Activated gamma-delta T cell treated with anti-CD3 and anti-CD28 coated beads, Interleukin-2, amount 50 U/mL, for 16 hours (primary cell): ENCODE measurements around the gene CIROP.

Source experiments
- DNase-seq: peaks from one replicate; pipeline ENCODE4 v3.0.0-alpha.2; 2020; ENCODE audit warnings: low read depth

Gene CIROP

DNA sequence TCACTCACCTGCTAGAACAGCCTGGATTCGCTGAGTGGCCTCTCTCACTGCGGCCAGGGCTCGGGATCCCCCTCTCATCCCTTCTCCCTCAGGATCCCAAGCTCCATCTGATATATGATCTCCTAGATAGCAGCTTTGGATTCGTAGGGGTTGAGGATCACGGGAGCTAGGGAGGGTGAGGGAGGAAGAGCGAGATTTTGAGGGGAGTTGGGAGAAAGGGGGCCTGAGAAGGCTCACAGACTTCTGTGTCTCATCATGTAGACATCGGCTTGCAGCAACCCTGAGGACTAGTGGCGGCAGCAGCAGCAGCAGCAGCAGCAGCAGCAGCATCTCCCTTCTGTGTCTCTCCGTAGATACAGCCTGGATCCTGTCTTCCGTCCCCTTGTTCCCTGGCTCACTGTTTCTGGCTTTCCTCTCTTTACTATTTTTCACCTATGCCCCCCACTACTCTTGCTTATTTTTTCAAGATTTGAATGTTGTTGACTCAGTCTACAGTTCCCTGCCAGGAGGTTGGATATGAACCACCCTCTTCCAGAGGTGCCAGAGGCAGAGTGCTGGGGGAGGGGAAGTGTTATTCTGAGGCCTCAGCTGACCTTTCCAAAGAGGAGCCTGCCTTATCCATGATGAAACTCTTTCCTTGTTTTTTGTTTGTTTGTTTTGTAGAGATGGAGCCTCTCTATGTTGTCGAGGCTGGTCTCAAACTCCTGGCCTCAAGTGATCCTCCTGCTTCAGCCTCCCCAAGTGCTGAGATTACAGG is at the start of gene CIROP:
TSS of gene CIROP (minus strand) at position 399 of the 757 bp plus-strand sequence. CDS start at position 330, 69 bp downstream.
- DNase-seq = no peak

GRCh38 chr14:23153851-23154796 is 49.3 kb upstream of the CIROP start:
- no peak for DNase-seq

GRCh38 chr14:23151342-23151741 is 46.6 kb upstream of the CIROP start:
- DNase-seq = no peak

GRCh38 chr14:23149745-23150144 is 45.0 kb upstream of the CIROP start:
- no peak for DNase-seq

- no peak for DNase-seq
These were observed 43.9 kb upstream of the CIROP start for GRCh38 chr14:23148591-23149249.

DNA sequence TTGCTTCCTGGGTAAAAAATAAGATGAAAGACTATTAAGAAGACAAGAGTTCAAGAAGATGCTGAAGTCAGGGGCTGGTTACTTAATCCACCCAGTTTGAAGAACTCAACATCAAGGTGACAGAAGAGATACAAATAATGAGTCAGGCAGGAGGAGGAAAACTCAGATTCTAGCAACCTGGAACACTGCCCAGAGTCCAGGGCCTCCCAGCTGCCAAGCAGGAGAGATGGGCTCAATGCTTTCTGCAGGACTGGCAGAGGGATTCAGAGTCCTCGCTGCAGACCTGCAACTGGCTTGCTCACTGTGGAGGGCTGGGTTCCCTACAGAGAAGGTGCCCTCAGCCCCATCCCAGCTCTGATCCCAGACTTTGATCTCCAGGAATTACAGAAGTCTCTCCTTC is 42.9 kb upstream of the CIROP start:
- no peak for DNase-seq

DNA sequence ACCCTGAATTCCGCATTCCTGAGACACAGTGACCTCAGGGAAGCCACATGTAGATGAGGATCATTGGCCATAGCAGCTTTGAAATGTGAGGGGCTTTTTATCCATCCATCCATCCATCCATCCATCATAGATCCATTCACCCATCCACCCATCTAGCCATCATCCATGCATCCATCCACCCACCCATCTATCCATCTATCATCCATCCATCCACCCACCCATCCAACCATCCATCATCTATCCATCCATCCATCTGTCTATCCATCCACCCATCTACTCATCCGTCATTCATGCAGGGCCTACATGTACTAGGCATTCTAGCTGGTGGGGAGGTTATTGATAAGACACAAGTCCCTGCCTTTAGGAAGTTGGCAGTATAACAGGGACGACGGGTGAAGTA is 42.2 kb upstream of the CIROP start:
- DNase-seq = no peak

DNA sequence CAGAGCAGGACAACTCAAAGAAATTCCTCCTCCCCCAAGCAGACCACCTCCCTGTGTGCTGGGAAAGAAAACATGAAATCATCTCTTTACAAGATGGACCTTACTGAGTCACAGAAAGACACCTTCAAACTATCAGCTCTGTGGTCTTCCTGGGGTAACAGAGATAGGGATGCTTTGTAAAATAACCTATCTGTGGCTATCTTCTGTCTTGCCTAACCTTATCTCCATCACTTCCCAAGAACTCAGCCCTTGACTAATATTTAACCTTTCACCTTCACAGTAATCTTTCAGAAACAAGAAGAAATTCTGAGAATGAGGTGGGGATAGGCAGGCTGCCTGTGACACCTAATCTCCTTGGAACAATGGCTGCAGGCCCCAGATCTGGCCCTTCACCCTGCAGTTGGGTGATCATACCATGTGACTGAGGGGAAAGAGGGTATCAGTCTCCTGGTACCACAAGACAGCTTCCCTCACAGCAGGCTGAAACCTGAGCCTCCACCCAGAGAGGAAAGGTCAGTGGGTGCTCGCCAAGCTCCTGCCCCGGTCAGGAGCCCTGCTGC is 41.6 kb upstream of the CIROP start:
- no peak for DNase-seq

DNA sequence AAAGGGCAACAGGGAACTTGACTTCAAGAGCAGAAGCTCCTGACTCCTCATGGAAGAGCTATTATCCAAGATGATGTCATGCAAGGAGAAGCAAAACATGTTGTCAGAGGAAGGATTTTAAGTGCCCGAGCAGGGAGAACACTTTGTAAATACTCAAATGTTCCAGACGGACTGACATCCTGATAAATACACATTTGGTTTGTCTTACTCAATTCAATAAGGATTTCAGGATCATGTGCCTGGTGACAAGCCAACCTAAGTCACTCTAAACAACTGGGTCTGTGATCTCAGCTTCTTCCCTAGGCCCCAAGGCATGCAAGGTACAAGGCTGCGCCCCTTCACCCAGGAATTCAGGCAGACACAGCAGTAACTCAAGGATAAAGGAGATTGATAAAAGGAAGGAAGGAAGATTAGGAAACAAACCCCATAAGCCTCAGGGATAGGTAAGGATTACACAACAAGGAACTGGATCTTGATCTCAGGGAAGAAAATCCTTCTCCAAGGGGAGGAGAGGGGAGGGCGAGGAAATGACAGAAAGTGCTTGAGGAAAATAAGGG is 41.1 kb upstream of the CIROP start:
- no peak for DNase-seq

DNA sequence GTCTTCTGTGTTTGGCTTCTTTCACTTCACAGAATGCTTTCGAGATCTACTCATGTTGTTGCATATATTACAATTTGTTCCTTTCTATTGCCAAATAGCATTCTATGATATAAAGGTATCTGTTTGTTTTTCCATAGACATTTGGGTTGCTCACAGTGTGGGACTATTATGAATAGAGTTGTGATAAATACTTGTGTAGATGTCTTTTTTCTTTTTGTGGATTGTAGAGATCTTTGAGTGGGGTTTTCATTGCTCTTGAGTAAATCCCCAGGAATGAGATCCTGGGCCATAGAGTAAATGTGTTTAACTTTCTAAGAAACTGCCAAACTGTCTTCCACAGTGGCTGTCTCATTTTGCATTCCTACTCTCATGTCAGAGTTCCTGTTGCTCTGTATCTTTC is 39.1 kb upstream of the CIROP start:
- no peak for DNase-seq

DNA sequence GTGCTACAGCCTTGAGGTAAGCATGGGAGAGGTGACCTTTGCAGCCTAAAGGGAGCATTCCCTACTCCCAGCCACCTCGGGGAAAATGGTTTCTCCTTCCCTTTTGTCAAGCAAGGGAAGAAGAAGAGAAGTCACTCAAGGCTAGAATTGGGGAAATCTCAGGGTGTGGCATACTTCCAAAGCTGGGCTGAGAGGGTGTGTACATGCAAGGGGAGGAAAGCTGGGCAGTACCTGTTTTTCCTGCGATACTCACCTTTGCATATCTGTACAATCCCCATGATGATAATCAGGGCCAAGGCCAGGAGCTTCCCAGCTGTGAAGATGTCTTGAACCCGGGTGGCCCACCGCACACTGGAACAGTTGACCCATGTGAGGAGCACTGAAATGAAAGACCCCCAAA is 38.0 kb upstream of the CIROP start:
- no peak for DNase-seq

GRCh38 chr14:23141706-23142444 is 37.1 kb upstream of the CIROP start:
- no peak for DNase-seq

DNA sequence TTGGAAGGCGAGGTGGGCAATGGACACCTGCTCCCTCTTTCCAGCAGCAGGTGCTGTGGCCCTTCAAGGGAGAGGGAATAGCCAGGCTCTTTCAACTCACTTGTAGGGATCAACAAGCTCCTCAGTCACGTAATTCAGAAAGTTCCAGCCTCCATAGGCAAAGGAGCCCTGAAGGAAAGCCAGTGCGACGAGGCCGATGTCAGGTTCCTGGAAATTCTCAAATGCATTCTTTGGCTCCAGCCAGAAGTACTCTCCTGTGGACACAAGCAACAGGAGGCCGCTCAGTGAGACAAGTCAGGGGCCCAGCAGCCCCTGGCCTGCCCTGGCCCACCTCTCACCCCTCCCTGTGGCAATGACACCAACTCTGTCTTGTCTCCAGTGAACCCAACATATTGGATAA is 35.6 kb upstream of the CIROP start:
- DNase-seq = no peak

DNA sequence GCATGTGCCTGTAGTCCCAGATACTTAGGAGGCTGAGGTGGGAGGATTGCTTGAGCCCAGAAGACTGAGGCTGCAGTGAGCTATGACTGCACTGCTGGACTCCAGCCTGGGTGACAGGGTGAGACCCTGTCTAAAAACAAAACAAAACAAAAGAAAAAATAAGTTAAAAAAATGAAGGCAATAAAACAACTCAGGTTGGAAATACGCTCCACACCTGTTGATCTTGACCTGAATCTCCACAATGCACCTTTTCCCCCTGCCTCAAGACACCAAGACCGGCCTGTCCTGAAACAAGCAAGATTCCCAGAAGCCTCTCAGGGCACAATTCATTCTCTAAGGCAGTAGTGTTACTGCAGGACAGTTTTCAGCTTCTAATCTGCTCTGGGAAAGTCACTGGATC is 35.1 kb upstream of the CIROP start:
- no peak for DNase-seq

- no peak for DNase-seq
These were observed 33.2 kb upstream of the CIROP start for GRCh38 chr14:23137813-23138535.

GRCh38 chr14:23137192-23137812 is 32.5 kb upstream of the CIROP start:
- no peak for DNase-seq

GRCh38 chr14:23136566-23137133 is 31.9 kb upstream of the CIROP start:
- no peak for DNase-seq

DNA sequence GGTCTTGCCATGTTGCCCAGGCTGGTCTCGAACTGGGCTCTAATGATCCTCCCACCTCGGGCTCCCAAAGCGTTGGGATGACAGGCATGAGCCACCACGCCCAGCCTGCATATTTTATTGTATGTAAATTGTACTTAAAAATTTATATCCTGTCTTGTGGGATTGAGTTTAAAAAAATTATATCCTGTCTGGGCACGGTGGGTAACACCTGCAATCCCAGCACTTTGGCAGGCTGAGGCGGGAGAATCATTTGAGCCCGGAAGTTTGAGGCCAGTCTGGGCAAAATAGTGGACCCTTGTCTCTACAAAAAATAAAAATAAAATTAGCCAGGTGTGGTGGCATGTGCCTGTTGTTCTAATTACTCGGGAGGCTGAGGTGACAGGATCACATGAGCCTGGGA is 28.2 kb upstream of the CIROP start:
- no peak for DNase-seq

- DNase-seq = no peak
These were observed 26.7 kb upstream of the CIROP start for GRCh38 chr14:23131482-23131881.

DNA sequence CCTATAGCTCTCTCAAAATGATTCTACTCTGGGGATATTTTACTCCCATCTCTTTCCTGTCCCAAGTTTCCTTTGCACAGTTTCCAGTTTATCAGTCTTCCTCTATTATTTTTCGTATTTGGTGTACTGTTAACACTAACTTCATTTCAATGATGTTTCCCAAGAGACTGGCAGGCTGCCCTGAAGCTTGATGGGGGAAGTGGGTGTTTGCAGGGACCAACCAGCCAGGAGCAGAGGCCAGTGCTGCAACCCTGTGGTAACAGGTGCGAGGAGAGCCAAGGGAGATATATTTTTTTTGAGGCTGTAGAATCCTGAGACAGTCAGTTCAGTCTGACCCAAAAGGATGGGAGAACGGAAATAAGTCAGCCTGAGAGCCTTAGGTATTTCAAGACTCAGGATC is 26.1 kb upstream of the CIROP start:
- DNase-seq = no peak
